ENCODE measurements around the gene ABI3.

ABI3 gene

GRCh38 chr17:49203796-49204195 lies 6.7 kb upstream of the ABI3 start:
- no peak for DNase-seq (ENCODE audit: extremely low spot score)
- TF ChIP-seq CTCF (IDR thresholded peaks at IDR 0.05; ENCODE audit: control extremely low read depth, extremely low read depth, low read depth, missing control alignments), result no peak
- ChIA-PET POLR2A (interaction anchor here (0.7 kb wide), 1 partner anchor 459 kb away, joined by 7 read pairs; no protein-coding TSS in a partner anchor), CTCF (interaction anchor here (1.1 to 2.1 kb wide), 2 partner anchors 9 to 18 kb away, joined by 5 to 12 read pairs; no protein-coding TSS in a partner anchor)

- TF ChIP-seq CTCF (IDR thresholded peaks at IDR 0.05; ENCODE audit: control extremely low read depth, extremely low read depth, low read depth, missing control alignments), result no peak
- ChIA-PET CTCF (interaction anchor here (0.8 to 2.1 kb wide), 5 partner anchors 8 to 23 kb away, joined by 3 to 12 read pairs (median 5); no protein-coding TSS in a partner anchor), POLR2A (no interaction called here)
- DNase-seq (ENCODE audit: extremely low spot score), result no peak
Measured at GRCh38 chr17:49204516-49204915, 6.0 kb upstream of the ABI3 start.

GRCh38 chr17:49209061-49209571 lies 1.4 kb upstream of the ABI3 start:
- DNase-seq (ENCODE audit: extremely low spot score), result no peak
- ChIA-PET POLR2A (interaction anchor here (2.6 kb wide), 1 partner anchor 15 kb away, joined by 24 read pairs; no protein-coding TSS in a partner anchor), CTCF (interaction anchor here (0.8 to 13.4 kb wide), 7 partner anchors 8 to 29 kb away, joined by 3 to 143 read pairs (median 5); partner anchors contain the start of gene PHOSPHO1)
- no peak for TF ChIP-seq CTCF (IDR thresholded peaks at IDR 0.05; ENCODE audit: control extremely low read depth, extremely low read depth, low read depth, missing control alignments)

- CTCF ChIA-PET, result interaction anchor here (1.0 to 13.4 kb wide), 5 partner anchors 9 to 26 kb away, joined by 3 to 143 read pairs (median 5); partner anchors contain the start of gene PHOSPHO1
- no peak for DNase-seq (ENCODE audit: extremely low spot score)
- TF ChIP-seq CTCF (IDR thresholded peaks at IDR 0.05; ENCODE audit: control extremely low read depth, extremely low read depth, low read depth, missing control alignments), result no peak
- POLR2A ChIA-PET, result interaction anchor here (1.5 to 1.6 kb wide), 2 partner anchors 11 to 21 kb away, joined by 4 to 6 read pairs; no protein-coding TSS in a partner anchor
Measured at GRCh38 chr17:49213399-49213798, 2.9 kb downstream of the ABI3 start.

- DNase-seq (ENCODE audit: extremely low spot score), result no peak
- TF ChIP-seq CTCF (IDR thresholded peaks at IDR 0.05; ENCODE audit: control extremely low read depth, extremely low read depth, low read depth, missing control alignments), result no peak
- ChIA-PET CTCF (interaction anchor here (1.2 to 13.4 kb wide), 4 partner anchors 9 to 23 kb away, joined by 5 to 143 read pairs (median 12); partner anchors contain the start of gene PHOSPHO1), POLR2A (interaction anchor here (1.5 to 1.6 kb wide), 2 partner anchors 11 to 21 kb away, joined by 4 to 6 read pairs; no protein-coding TSS in a partner anchor)
Measured at GRCh38 chr17:49213847-49214246, 3.3 kb downstream of the ABI3 start.

- ChIA-PET CTCF (interaction anchor here (0.8 to 13.4 kb wide), 5 partner anchors 8 to 23 kb away, joined by 3 to 143 read pairs (median 6); partner anchors contain the start of gene PHOSPHO1), POLR2A (interaction anchor here (1.0 to 1.5 kb wide), 4 partner anchors 10 to 22 kb away, joined by 3 to 4 read pairs (median 4); no protein-coding TSS in a partner anchor)
- TF ChIP-seq CTCF (IDR thresholded peaks at IDR 0.05; ENCODE audit: control extremely low read depth, extremely low read depth, low read depth, missing control alignments), result no peak
- no peak for DNase-seq (ENCODE audit: extremely low spot score)
Measured at GRCh38 chr17:49214676-49215360, 4.3 kb downstream of the ABI3 start.

Measured in GM10248 (cell line).